ENCODE measurements around the gene MEFV.
"Not testable (repeated sequence)": the region's sequence is repeated elsewhere in the genome, so short reads cannot be mapped to it uniquely, and the experiment has no call there.

The MEFV gene

GRCh38 chr16:3212567-3212966 lies 43.9 kb downstream of the MEFV start:
- no peak for DNase-seq

GRCh38 chr16:3212006-3212405 lies 44.4 kb downstream of the MEFV start:
- no peak for DNase-seq

GRCh38 chr16:3207086-3207953 lies 49.1 kb downstream of the MEFV start:
- no peak for DNase-seq

- not testable (repeated sequence) for DNase-seq
These were observed 50.5 kb downstream of the MEFV start for GRCh38 chr16:3205939-3206338.

GRCh38 chr16:3202903-3203539 lies 53.4 kb downstream of the MEFV start:
- DNase-seq = no peak

GRCh38 chr16:3198334-3199072 lies 57.9 kb downstream of the MEFV start:
- no peak for DNase-seq

- not testable (repeated sequence) for DNase-seq
These were observed 58.6 kb downstream of the MEFV start for GRCh38 chr16:3197694-3198333.

GRCh38 chr16:3195975-3196374 lies 60.5 kb downstream of the MEFV start:
- DNase-seq = no peak

- no peak for DNase-seq
These were observed 61.6 kb downstream of the MEFV start for GRCh38 chr16:3194792-3195191.

- no peak for DNase-seq
These were observed 62.9 kb downstream of the MEFV start for GRCh38 chr16:3193221-3194212.

- DNase-seq = no peak
These were observed 63.9 kb downstream of the MEFV start for GRCh38 chr16:3192476-3193019.
